Type B pancreatic cell (in vitro differentiated cells): ENCODE data around the gene COL5A1. TPM values are rescaled to one million over a fixed set of nuclear protein-coding genes. Genes with fewer than 3 reads are reported as not detected.

Experiments
- DNase-seq: peaks from one replicate; pipeline ENCODE4 v3.0.0; 2021; ENCODE audit warnings: mixed read lengths; ENCODE audit not compliant: unreplicated experiment; ENCODE audit errors: extremely low spot score
- H3K27ac Mint-ChIP-seq: 2 replicates; pipeline ENCODE4 v1.8.0; 2021; ENCODE audit warnings: mild to moderate bottlenecking, mixed read lengths
- H3K27me3 Mint-ChIP-seq: 2 replicates; pipeline ENCODE4 v1.8.0; 2021; ENCODE audit warnings: mixed read lengths
- H3K36me3 Mint-ChIP-seq: 2 replicates; pipeline ENCODE4 v1.8.0; 2021; ENCODE audit warnings: mixed read lengths
- H3K4me1 Mint-ChIP-seq: one replicate; pipeline ENCODE4 v1.8.0; 2021; ENCODE audit warnings: mixed read lengths; ENCODE audit not compliant: unreplicated experiment
- H3K4me3 Mint-ChIP-seq: 2 replicates; pipeline ENCODE4 v1.8.0; 2021; ENCODE audit warnings: mild to moderate bottlenecking, mixed read lengths
- H3K9me3 Mint-ChIP-seq: 2 replicates; pipeline ENCODE4 v1.8.0; 2021; ENCODE audit warnings: mixed read lengths
- total RNA-seq: library from RNA; stranded (reverse); gene quantifications from 2 replicates; pipeline ENCODE4 v1.2.1, GENCODE V29; 2021; ENCODE audit warnings: low replicate concordance
- TF ChIP-seq, protein P1 (sequence below): fragments of 200-600 bp; sonication (generic); conservative IDR thresholded peaks from 2 replicates; pipeline ENCODE4 v1.5.0; 2021; ENCODE audit warnings: antibody characterized with exemption, mild to moderate bottlenecking

Gene COL5A1
- total RNA-seq, 1 donor from 2014 or later, result 112 TPM

DNA sequence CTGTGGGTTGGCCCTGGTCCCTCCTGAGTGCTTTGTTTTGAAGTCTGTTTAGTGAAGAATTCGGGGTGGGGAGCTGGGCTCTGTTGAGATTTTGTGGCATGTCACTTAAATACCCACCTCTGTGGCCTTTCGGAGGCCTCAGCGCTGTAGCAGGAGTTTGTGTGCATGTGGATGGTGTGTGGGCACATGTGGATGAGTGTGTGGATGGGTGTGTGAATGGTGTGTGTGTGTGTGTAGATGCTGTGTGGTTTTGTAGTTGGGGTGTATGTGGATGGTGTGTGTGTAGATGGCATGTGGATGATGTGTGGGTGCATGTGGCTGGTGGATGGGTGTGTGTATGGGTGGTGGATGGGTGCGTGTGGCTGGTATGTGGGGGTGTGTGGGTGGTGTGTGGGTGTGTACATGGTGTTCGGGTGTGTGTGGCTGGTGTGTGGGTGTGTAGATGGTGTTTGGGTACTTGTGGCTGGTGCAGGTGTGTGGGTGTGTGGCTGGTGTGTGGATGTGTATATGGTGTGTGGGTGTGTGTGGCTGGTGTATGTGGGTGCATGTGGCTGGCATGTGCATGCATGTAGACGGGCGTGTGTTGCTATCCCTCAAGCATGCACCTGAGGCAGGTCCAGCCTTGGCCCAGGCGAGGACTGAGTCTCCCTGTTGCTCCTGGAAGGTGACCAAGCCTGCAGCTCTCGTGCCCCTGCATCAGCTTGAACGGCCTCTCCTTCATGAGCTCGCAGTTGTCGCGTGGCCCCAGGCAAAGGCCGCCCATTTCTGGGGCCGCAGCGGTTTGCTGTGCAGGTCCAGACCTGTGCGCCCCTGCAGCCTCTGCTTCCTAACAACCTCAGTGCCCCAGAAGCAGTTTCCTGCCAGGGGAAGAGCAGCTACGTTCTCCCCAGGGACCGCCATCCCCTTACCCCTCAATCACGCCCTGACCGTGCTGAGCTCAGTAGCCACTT lies 185.0 kb downstream of the COL5A1 start:
- DNase-seq, result no peak
- H3K27me3 Mint-ChIP-seq, result no peaks in the 10 kb centered on the region
- no peaks in the 10 kb centered on the region for H3K9me3 Mint-ChIP-seq
- H3K4me3 Mint-ChIP-seq, result no peak overlapping the region
- H3K36me3 Mint-ChIP-seq, result peaks cover 4% of the 10 kb centered on the region
- TF ChIP-seq, protein P1, sequence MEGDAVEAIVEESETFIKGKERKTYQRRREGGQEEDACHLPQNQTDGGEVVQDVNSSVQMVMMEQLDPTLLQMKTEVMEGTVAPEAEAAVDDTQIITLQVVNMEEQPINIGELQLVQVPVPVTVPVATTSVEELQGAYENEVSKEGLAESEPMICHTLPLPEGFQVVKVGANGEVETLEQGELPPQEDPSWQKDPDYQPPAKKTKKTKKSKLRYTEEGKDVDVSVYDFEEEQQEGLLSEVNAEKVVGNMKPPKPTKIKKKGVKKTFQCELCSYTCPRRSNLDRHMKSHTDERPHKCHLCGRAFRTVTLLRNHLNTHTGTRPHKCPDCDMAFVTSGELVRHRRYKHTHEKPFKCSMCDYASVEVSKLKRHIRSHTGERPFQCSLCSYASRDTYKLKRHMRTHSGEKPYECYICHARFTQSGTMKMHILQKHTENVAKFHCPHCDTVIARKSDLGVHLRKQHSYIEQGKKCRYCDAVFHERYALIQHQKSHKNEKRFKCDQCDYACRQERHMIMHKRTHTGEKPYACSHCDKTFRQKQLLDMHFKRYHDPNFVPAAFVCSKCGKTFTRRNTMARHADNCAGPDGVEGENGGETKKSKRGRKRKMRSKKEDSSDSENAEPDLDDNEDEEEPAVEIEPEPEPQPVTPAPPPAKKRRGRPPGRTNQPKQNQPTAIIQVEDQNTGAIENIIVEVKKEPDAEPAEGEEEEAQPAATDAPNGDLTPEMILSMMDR, result no peak
- H3K4me1 Mint-ChIP-seq, result no peaks in the 10 kb centered on the region
- no peak overlapping the region for H3K27ac Mint-ChIP-seq

DNA sequence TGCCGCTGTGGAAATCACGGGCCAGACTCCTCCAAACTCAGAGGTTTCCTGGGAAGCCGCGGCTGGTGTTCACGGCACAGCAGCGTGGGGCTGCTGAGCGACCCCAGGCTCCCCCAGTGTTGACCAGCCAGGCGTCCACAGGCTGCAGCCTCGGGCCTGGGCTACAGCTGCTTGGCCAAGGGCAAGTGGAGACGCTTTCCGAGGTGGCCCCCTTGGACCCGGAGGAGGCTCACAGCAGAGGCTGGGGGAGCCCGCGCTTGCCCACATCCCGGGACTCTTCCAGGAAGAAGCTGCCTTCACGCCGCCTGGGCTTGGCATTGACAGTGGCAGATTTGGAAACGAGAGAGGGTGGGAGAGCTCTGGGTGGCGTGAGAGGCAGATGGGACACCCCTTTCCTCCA lies 186.0 kb downstream of the COL5A1 start:
- H3K27ac Mint-ChIP-seq, result no peak overlapping the region
- H3K36me3 Mint-ChIP-seq, result peaks cover 4% of the 10 kb centered on the region
- no peaks in the 10 kb centered on the region for H3K4me1 Mint-ChIP-seq
- TF ChIP-seq, protein P1, result no peak
- DNase-seq, result no peak
- no peak overlapping the region for H3K4me3 Mint-ChIP-seq
- H3K9me3 Mint-ChIP-seq, result no peaks in the 10 kb centered on the region
- H3K27me3 Mint-ChIP-seq, result no peaks in the 10 kb centered on the region

DNA sequence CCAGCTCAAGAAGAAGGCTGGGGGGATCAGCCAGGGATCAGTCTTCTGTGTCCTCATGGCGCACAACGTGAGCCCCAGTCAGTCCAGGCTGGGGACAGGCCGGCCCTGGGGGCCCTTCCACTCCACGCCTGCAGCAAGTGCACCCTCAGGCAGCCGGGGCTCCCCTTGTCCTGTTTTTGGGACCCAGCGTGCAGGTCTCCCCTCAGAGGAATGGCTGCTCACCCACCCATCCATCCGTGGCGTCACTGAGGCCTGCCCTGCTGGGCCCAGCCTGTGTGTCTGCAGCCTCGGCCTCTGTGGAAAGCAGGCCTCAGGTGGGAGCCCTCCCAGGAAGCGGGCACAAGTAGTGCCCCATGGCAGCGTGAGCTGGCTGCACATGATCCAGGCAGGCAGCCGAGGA lies 186.4 kb downstream of the COL5A1 start:
- Mint-ChIP-seq H3K27ac (no peak overlapping the region), H3K36me3 (peaks cover 4% of the 10 kb centered on the region), H3K4me1 (no peaks in the 10 kb centered on the region), H3K27me3 (no peaks in the 10 kb centered on the region), H3K9me3 (no peaks in the 10 kb centered on the region), H3K4me3 (no peak overlapping the region)
- DNase-seq, result no peak
- TF ChIP-seq, protein P1, result no peak

DNA sequence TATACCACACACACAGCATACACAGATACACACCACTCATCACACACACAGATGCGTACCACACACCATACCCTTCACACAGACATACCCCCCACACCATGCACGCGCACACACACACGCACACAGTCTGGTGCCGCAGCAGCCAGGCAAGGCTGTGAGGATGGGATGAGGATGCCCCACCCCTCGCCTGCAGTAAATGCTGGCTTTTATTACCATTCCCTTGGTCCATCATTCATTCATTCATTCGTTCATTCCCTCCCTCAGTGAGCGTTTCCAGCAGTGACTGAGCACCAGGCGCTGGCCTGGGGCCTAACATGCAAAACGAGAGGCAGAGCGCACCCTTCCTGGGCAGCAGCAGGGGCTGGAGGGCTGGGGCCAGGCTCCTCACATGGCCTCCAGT lies 187.3 kb downstream of the COL5A1 start:
- Mint-ChIP-seq H3K27me3 (no peaks in the 10 kb centered on the region), H3K36me3 (no peaks in the 10 kb centered on the region), H3K9me3 (no peaks in the 10 kb centered on the region), H3K4me1 (no peaks in the 10 kb centered on the region), H3K4me3 (no peak overlapping the region), H3K27ac (no peak overlapping the region)
- TF ChIP-seq, protein P1, result no peak
- no peak for DNase-seq

DNA sequence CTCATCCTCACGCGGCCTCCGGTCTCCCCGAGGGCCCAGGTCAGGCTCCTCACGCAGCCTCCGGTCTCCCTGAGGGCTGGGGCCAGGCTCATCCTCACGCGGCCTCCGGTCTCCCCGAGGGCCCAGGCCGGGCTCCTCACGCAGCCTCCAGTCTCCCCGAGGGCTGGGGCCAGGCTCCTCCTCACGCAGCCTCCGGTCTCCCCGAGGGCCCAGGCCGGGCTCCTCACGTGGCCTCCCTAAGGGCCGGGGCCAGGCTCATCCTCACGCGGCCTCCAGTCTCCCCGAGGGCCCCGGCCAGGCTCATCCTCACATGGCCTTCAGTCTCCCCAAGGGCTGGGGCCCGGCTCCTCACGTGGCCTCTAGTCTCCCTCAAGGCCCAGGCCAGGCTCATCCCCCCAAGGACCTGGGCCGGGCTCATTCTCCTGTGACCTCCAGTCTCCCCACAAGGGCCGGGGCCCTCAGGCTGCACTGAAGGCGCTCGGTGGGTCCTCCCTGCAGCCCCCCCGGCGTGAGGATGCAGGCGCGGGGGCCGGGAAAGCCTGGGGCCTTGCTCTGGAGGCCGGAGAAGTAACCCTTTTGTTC lies 187.8 kb downstream of the COL5A1 start:
- Mint-ChIP-seq H3K4me3 (no peak overlapping the region), H3K36me3 (no peaks in the 10 kb centered on the region), H3K9me3 (no peaks in the 10 kb centered on the region), H3K27ac (no peak overlapping the region), H3K27me3 (no peaks in the 10 kb centered on the region), H3K4me1 (no peaks in the 10 kb centered on the region)
- no peak for DNase-seq
- TF ChIP-seq, protein P1, result no peak
